CD4-positive, alpha-beta T cell treated with Interleukin-15 for 4 hours (primary cell): ENCODE data around the gene FREY1.

Source experiments
- DNase-seq: peaks from one replicate; pipeline ENCODE4 v3.0.0-alpha.2; 2020; ENCODE audit warnings: low spot score

The FREY1 gene

GRCh38 chr11:45906965-45907611, at the start of gene FREY1:
TSS of gene FREY1 (minus strand) at chr11:45907271. CDS start at chr11:45907245, 26 bp downstream.
- no peak for DNase-seq

DNA sequence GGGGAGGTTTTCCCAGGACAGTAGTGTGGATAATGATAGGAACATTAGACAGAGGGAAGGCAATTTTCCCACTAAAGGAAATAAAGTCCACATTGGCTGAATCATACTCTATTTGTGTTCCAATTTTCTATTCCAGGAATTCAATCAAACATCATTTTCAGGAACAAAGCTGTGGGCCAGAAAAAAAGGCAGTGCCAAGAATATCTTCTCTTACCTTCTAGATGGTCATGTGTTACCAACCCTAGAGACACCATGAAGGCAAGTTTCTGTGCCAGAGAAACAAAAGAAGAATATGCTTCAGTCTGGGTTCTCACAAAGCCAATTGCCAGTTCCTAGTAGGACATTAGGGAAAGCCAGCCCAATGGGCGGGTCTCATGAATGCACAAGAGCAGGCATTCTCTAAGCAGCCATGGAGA, 42.9 kb upstream of the FREY1 start:
- DNase-seq: no peak

DNA sequence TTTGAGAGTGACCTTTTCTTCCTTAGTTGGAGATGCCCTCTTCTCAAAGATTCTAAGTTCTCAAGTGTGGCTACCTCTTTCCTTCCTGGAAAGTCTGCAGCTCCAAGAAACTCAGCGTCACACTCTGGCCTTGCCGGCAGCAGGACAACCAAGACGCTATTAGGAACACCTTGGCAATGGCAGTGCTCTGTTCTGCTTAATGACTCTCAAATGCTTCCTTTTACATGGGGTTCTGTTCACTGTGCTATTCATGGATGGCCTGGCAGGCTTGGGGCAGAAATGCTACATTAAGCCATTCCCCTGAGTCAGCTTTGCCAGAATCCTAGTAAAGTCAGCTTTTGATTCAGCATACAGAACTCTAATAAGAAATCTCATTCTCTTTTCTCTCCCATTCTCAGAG, 41.3 kb upstream of the FREY1 start:
- DNase-seq: no peak

- no peak for DNase-seq
Measured at GRCh38 chr11:45947885-45948284, 40.8 kb upstream of the FREY1 start.

GRCh38 chr11:45945397-45945999, 38.4 kb upstream of the FREY1 start:
- DNase-seq: no peak

DNA sequence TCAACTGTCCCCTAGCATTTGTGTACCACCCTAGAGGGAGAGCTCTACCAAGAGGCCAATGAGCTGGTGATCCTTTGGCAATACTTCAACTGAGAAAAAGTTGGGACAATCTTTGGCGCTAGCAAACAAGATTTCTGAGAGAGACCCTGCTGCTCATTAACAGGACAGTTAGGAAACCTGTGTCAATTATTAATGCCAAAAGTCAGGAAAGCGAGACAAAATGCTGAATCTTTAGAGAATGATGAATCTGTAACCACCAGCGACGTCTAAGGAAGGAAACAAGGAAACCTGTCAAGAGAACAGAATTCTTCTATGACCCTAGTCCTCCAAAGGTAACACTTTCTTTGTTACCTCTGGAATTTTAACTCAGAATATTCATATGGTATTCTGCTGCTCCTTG, 35.3 kb upstream of the FREY1 start:
- DNase-seq: no peak

- no peak for DNase-seq
Measured at GRCh38 chr11:45941285-45941684, 34.2 kb upstream of the FREY1 start.

- no peak for DNase-seq
Measured at GRCh38 chr11:45939836-45940235, 32.8 kb upstream of the FREY1 start.

DNA sequence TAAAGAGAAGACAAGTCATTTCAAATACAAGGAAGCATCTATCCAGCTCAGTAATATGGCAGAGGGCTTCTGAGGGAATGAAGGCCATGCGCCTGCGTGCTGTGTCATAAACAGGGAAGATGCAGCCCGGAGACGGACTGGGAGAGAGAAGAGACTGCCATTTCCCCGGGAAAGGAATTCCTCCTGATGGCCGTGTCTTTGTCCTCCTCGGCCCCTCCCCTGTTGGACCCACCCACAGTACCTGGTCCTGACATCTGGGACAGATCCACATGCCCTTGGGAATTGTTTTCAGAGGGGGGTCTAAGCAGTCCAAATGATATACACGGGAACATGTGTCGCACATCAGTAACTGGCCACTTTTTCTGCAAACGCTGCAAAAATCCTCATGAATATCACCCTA, 30.8 kb upstream of the FREY1 start:
- no peak for DNase-seq

GRCh38 chr11:45936511-45937054, 29.5 kb upstream of the FREY1 start:
- no peak for DNase-seq

- no peak for DNase-seq
Measured at GRCh38 chr11:45935349-45936064, 28.4 kb upstream of the FREY1 start.

- DNase-seq: no peak
Measured at GRCh38 chr11:45934580-45935318, 27.7 kb upstream of the FREY1 start.

- no peak for DNase-seq
Measured at GRCh38 chr11:45933846-45934579, 26.9 kb upstream of the FREY1 start.

DNA sequence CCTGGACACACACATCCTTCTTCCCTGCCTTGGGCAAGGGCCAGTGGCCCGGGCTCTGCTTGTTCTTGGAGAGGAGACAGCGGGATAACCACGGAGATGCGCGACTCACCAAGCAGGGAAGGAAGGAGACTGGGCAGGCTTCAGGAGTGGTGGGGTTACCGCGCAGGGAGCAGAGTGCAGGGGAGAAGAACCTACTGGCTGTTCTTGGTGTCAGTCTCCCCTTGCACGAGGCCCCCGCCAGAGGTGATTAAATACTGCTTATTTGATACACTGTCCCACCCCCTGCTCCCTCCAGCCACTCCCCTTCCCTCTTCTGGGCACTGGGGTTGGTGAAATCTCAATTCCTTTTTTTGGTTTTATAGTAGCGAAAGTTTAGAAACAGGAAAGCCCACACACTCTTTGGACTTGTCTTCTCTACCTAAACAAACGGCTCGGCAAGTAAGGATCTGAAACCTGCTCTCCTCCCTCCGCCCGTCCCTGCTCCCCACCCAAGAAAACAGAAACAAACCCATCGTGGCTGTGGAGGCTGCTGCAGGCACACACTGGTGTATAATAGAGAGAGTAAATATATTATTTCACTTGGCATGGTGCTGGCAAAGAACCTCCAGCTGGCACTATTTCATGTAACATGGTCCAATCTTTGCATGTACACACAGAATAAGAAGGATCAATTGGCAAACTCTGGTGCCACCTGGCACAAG, 26.2 kb upstream of the FREY1 start:
- DNase-seq: no peak

- no peak for DNase-seq
Measured at GRCh38 chr11:45932217-45932616, 25.1 kb upstream of the FREY1 start.

GRCh38 chr11:45931739-45932138, 24.7 kb upstream of the FREY1 start:
- no peak for DNase-seq

- no peak for DNase-seq
Measured at GRCh38 chr11:45930951-45931570, 24.0 kb upstream of the FREY1 start.

DNA sequence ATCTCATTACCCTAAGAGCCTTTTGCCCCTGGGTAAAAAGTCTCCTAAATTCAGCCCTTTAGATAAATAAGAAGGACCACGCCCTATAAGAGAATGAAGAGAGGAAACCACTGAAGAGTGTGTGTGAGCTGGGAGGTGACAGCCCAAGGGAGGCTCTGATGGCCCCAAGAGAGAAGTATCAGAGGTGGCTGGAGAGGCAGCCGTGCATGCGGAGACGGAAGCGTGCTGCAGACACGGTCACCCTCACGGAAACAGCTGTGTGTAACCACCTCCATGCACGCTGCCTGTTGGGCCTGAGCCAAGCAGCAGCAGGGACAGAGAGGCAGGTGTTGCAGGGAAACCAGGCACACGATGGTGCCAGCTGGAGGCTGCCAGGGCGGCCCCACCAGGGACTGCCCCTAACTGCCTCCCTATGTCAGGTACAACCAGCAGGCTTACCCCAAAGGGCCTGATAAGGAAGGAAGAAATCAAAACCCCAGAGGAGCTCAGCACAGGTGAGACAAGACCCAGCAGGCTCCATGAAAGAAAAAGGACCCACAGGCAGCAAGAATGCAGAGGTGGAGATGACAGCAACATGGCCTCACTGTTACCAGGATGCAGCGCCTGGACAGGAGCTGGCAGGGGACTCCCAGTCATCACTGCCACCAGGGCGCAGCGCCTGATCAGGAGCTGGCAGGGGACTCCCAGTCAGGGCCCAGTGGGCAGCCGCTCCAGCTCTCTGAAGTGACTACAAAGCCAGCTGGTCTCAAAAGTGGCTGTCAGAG, 23.1 kb upstream of the FREY1 start:
- DNase-seq: peak; percentile 49

- no peak for DNase-seq
Measured at GRCh38 chr11:45929486-45930030, 22.5 kb upstream of the FREY1 start.
